Suprapubic skin (tissue), 4 donors: ENCODE results near the gene PLEKHO2. TPM values are rescaled to one million over a fixed set of nuclear protein-coding genes. Genes with fewer than 3 reads are reported as not detected.

Experiments used
- DNase-seq, 2 donors: peaks; one replicate each; pipeline ENCODE4 v3.0.0-alpha.2; 2019; ENCODE audit warnings: low spot score in 2 of 2
- H3K27ac ChIP-seq: fragments of 200-600 bp; sonication (generic); one replicate; pipeline ENCODE4 v1.5.1; 2019
- H3K27me3 ChIP-seq: fragments of 200-600 bp; sonication (generic); one replicate; pipeline ENCODE4 v1.5.1; 2019
- H3K36me3 ChIP-seq: fragments of 200-600 bp; sonication (generic); one replicate; pipeline ENCODE4 v1.5.1; 2019
- H3K4me1 ChIP-seq: fragments of 200-600 bp; sonication (generic); one replicate; pipeline ENCODE4 v1.5.1; 2019
- H3K4me3 ChIP-seq: fragments of 200-600 bp; sonication (generic); one replicate; pipeline ENCODE4 v1.5.1; 2019; ENCODE audit warnings: mild to moderate bottlenecking
- H3K9me3 ChIP-seq: fragments of 200-600 bp; sonication (generic); one replicate; pipeline ENCODE4 v1.5.1; 2019
- EP300 ChIP-seq: sonication (generic); formaldehyde crosslinking; IDR thresholded peaks from one replicate; pipeline ENCODE4 v1.6.1; 2017; ENCODE audit warnings: antibody characterized with exemption
- POLR2A ChIP-seq, 2 donors: fragments of 450-650 bp; IDR thresholded peaks; one replicate each; pipeline ENCODE4 v1.6.1; 2017; ENCODE audit warnings: antibody characterized with exemption in 2 of 2, mild to moderate bottlenecking in 2 of 2, moderate library complexity in 2 of 2
- POLR2AphosphoS5 ChIP-seq, 3 donors: sonication (generic); formaldehyde crosslinking; IDR thresholded peaks; one replicate each; pipeline ENCODE4 v1.6.1; 2017; ENCODE audit warnings: antibody characterized with exemption in 3 of 3
- WGBS: methylation state at CpG from one replicate; pipeline ENCODE4 v1.1.5; 2018; 5-methylcytosine and 5-hydroxymethylcytosine counted together
- total RNA-seq, 4 donors: library from RNA; depleted of rRNA; stranded (reverse); fragments of >200 nt; gene quantifications; one replicate each; pipeline ENCODE4 v1.1.0, GENCODE V29; 2016
- TF ChIP-seq, protein P1 (sequence below), 2 donors: fragments of 200-600 bp in 1 of 2; fragments of 450-650 bp in 1 of 2; sonication (generic) in 1 of 2; IDR thresholded peaks; one replicate each; pipeline ENCODE4 v1.5.1; 2016 to 2019; ENCODE audit warnings: antibody characterized with exemption in 2 of 2, mild to moderate bottlenecking in 1 of 2, moderate library complexity in 1 of 2

The PLEKHO2 gene
- total RNA-seq, 4 donors from 2014 or later = 6.7 to 13.8 (median 8.0) TPM

- Histone ChIP-seq H3K9me3 (no peaks in the 10 kb centered on the region), H3K4me1 (peaks cover 12% of the 10 kb centered on the region), H3K4me3 (no peak overlapping the region), H3K27ac (no peak overlapping the region), H3K27me3 (no peaks in the 10 kb centered on the region), H3K36me3 (no peaks in the 10 kb centered on the region)
- no peak for DNase-seq
- TF ChIP-seq, protein P1, sequence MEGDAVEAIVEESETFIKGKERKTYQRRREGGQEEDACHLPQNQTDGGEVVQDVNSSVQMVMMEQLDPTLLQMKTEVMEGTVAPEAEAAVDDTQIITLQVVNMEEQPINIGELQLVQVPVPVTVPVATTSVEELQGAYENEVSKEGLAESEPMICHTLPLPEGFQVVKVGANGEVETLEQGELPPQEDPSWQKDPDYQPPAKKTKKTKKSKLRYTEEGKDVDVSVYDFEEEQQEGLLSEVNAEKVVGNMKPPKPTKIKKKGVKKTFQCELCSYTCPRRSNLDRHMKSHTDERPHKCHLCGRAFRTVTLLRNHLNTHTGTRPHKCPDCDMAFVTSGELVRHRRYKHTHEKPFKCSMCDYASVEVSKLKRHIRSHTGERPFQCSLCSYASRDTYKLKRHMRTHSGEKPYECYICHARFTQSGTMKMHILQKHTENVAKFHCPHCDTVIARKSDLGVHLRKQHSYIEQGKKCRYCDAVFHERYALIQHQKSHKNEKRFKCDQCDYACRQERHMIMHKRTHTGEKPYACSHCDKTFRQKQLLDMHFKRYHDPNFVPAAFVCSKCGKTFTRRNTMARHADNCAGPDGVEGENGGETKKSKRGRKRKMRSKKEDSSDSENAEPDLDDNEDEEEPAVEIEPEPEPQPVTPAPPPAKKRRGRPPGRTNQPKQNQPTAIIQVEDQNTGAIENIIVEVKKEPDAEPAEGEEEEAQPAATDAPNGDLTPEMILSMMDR (IDR thresholded peaks at IDR 0.05) = no peak
- TF ChIP-seq POLR2A (IDR thresholded peaks at IDR 0.05) (no peak), EP300 (no peak), POLR2AphosphoS5 (IDR thresholded peaks at IDR 0.05) (no peak)
- 79% methylated on average over 9 of the region's 13 CpGs for WGBS
These were observed 74.0 kb downstream of the PLEKHO2 start for GRCh38 chr15:64915518-64916227.

- WGBS = 83% methylated on average over 2 of the region's 2 CpGs
- Histone ChIP-seq H3K36me3 (no peaks in the 10 kb centered on the region), H3K27me3 (no peaks in the 10 kb centered on the region), H3K9me3 (no peaks in the 10 kb centered on the region), H3K27ac (no peak overlapping the region), H3K4me3 (no peak overlapping the region), H3K4me1 (peaks cover 9% of the 10 kb centered on the region)
- DNase-seq = no peak
- TF ChIP-seq, protein P1 (IDR thresholded peaks at IDR 0.05) = no peak
- TF ChIP-seq POLR2AphosphoS5 (IDR thresholded peaks at IDR 0.05) (no peak), EP300 (no peak)
These were observed 74.7 kb downstream of the PLEKHO2 start for GRCh38 chr15:64916365-64916764.

GRCh38 chr15:64917211-64917610 is 75.5 kb downstream of the PLEKHO2 start:
- no peaks in the 10 kb centered on the region for H3K36me3 ChIP-seq
- H3K27ac ChIP-seq = no peak overlapping the region
- TF ChIP-seq, protein P1 (IDR thresholded peaks at IDR 0.05) = no peak
- TF ChIP-seq POLR2A (IDR thresholded peaks at IDR 0.05) = no peak
- no peak for TF ChIP-seq POLR2AphosphoS5 (IDR thresholded peaks at IDR 0.05)
- no peak for TF ChIP-seq EP300
- DNase-seq = no peak
- no peak overlapping the region for H3K4me3 ChIP-seq
- H3K4me1 ChIP-seq = peaks cover 1% of the 10 kb centered on the region
- WGBS = 80% methylated on average over 5 of the region's 9 CpGs
- H3K9me3 ChIP-seq = no peaks in the 10 kb centered on the region
- H3K27me3 ChIP-seq = no peaks in the 10 kb centered on the region

Other genes starting within 250 kb of the PLEKHO2 start
- gene RBPMS2, start 66.3 kb upstream of the PLEKHO2 start, total RNA-seq = 1 to 10 TPM in 1 of 4 donors, under 1 TPM in 3; 0.68 to 1.1 (median 0.79) TPM
- gene PIF1, start 16.3 kb upstream of the PLEKHO2 start, total RNA-seq = 1 to 10 TPM in 3 of 4 donors, under 1 TPM in 1; 0.42 to 5.9 (median 1.5) TPM
- gene ANKDD1A, start 70.0 kb downstream of the PLEKHO2 start, total RNA-seq = 1 to 10 TPM; 2.1 to 3.6 (median 2.8) TPM
- 10 to 100 TPM; 57.0 to 84.3 (median 73.5) TPM for gene SPG21, start 148.0 kb downstream of the PLEKHO2 start, total RNA-seq
- 100 to 1,000 TPM in 1 of 4 donors, 10 to 100 TPM in 3; 11.7 to 159 (median 18.1) TPM for gene MTFMT, start 187.7 kb downstream of the PLEKHO2 start, total RNA-seq
- under 1 TPM in 1 of 4 donors, not detected in 3; 0.60 TPM for gene SLC51B, start 203.5 kb downstream of the PLEKHO2 start, total RNA-seq
- gene RASL12, start 226.1 kb downstream of the PLEKHO2 start, total RNA-seq = 1 to 10 TPM; 4.8 to 9.7 (median 6.7) TPM
- gene KBTBD13, start 234.8 kb downstream of the PLEKHO2 start, total RNA-seq = not detected